ENCODE results near the gene MISP3.

The MISP3 gene

DNA sequence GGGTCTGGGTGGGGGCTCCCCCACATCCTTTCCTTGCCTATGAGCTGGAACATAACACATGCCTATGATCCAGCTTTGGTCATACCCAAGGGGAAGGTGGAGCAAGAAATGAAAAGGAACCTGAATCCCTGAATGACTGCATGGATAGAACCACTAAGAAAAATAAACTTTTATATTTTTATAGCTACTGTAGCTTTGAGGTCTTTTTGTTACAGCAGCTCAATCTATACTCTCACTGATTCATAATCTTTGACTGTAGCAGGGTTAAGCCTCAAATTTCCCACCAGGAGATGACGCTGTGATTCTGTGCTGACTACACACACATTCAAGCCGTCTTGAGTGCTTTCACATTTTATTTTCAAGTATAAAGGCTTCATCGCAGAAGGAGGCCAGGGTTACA lies 19.6 kb upstream of the MISP3 start:
- no peak for DNase-seq (ENCODE audit: low read depth in 1 of 2, low spot score in 1 of 2)

DNA sequence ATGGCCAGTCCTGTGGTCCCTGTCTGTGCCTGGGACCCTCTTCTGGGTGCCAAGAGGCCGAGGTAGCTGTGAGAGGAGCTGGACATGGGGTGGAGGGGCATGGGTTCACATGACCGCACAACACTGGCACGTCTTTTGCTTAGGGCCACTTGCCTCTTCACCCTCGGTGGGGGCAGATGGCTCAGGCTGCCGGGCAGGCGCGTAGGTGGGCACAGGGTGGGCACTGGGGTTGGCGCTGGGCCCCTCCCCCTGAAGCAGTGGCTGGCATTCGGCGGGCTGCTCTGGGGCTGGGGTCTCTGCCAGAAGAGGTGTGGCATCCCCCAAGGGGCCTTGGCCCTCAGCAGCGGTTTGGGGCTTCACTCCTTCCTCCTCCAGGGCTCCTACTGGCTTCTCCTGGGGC lies 19.1 kb upstream of the MISP3 start:
- no peak for DNase-seq (ENCODE audit: low read depth in 1 of 2, low spot score in 1 of 2)

DNA sequence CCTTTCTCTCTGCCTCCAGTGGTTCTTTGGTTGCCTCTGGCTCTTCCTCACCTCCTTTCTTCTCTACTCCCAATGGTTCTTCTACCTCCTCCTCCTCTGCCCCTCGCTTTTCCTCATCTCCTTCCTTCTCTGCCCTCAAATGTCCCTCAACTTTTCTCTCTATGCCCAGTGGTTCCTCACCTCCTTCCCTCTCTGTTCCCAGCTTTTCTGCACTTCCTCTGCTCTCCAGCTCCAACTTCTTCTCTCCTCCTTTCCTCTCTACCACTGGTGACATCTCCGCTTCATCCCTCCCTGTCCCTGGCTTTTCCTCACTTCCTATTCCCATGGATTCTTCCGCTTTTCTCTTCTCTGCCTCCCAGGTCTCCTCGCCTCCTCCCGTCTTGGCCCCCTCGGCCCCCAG lies 18.5 kb upstream of the MISP3 start:
- DNase-seq (ENCODE audit: low read depth in 1 of 2, low spot score in 1 of 2) = no peak

DNA sequence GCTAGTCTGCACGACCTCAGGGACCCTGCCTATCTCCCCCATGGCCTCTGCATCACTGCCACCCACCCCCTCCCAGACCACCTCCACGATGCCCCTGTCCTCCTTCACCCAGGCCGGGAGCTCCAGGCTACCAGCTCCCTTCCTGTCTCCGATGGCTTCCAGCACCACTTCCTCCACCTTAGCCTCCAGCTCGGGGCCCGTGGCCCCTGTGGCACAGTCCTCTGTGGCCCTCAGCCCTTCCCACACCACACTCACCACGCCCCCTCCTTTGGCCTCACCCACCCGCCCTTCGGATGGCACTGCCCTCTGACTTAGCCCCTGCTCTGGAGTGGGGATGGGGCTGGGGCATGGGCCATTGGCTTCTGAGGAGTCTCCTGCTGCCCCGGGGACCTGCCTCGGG lies 17.9 kb upstream of the MISP3 start:
- no peak for DNase-seq (ENCODE audit: low read depth in 1 of 2, low spot score in 1 of 2)

DNA sequence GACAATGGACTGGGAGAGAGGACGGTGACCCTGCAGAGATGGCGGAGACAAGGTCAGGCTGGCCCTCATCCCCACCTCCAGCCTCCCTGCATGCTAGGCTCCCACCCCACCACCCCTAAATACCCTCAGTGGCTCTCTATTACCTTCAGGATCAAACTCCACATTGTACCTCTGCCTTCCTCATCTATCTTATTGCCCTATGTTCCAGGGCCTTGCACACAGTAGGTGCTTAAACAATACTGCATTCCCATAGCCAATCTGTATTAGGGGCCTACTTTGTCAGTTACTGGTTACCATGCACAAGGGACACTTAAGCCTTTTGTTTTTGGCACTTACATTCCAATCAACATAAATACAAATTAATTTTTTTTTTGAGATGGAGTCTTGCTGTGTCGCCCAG lies 17.2 kb upstream of the MISP3 start:
- DNase-seq (ENCODE audit: low read depth in 1 of 2, low spot score in 1 of 2) = no peak

DNA sequence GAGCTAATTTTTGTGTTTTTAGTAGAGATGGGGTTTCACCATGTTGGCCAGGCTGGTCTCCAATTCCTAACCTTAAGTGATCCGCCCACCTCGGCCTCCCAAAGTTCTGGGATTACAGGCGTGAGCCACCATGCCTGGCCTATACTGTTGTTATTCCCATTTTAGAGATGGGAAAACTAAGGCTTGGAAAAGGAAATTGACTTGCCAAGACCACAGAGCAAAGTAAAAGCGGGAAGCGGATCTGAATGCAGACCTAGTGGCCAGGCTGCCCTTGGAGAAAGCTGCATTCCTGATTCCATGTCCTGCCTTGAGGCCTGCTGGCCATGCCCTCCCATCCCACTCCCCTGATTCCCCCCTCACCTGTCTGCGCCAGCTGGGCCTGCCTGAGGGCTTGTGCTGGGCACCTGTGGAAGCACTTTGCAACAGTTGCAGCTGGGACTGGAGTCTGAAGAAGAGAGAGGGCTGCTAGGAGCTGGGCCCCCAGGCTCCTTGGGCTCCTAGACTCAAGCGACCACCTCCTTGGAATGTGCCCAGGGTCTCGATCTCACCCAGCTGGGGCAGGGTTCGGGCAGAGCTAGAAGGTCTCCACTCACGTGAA lies 16.4 kb upstream of the MISP3 start:
- DNase-seq (ENCODE audit: low read depth in 1 of 2, low spot score in 1 of 2) = no peak

DNA sequence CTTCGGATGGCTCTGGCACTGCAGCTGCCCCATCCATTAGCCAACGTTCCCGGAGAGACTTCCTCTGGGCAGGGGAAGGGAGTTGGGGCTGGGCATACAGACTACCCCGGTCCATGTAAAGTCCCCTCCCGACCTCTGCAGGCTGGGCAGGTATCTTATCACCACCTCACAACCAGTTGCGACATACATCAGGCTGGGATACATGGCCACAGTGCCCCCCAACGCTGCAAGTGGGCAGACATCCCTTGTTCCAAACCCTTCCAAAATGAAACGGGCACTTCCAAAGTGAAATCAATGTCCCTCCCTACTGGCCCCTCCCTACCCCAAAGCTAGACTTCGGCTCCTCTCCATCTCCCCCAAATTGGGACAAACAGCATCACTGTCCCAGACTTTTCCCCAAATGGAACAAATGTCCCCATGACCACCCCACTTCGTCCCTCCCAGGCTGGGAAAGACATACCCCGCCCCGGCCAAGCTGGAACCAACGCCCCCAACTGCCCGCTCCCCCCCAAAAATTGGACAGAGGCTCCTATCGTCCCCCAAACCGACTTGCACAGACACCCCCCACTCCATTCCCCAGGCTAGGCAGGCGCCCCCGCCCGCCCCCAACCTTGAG lies 15.7 kb upstream of the MISP3 start:
- DNase-seq (ENCODE audit: low read depth in 1 of 2, low spot score in 1 of 2) = no peak

DNA sequence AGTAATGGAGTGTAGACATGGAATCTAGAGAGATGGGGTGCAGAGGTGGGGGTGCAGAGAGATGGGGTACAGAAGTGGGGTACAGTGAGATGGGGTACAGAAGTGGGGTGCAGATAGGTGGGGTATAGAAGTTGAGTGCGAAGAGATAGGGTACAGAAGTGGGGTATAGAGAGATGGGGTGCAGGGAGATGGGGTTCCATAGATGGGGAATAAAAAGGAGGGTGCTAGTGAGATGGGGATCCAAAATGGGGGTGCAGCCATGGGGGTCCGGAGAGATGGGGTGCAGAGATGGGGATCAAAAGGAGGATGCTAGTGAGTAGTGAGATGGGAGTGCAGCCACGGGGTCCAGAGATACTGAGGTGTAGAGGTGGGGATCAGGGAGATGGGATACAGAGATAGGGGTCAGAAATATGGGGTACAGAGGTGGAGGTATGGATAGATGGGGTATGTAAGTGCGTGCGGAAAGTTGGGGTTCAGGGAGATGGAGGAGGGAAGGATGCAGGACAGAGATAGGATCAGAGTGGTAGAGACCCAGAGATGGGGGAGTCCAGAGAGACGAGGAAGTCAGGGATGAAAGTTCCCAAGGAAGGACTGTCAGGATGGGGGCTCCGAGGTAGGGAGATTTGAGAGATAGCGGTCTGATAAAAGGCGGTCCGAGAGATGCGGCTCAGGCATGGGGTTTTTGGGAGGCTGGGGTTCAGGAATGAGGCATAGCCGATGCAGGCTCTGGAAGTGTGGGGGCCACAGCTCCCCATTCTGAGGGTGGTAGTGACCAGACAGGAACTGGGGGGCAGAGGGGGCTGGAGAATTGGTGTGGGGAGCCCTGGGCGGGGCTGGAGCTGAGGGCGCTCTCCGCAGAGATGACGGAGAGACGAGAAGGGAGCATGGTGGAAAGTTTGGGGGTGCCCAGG lies 14.1 kb upstream of the MISP3 start:
- DNase-seq (ENCODE audit: low read depth in 1 of 2, low spot score in 1 of 2) = no peak

DNA sequence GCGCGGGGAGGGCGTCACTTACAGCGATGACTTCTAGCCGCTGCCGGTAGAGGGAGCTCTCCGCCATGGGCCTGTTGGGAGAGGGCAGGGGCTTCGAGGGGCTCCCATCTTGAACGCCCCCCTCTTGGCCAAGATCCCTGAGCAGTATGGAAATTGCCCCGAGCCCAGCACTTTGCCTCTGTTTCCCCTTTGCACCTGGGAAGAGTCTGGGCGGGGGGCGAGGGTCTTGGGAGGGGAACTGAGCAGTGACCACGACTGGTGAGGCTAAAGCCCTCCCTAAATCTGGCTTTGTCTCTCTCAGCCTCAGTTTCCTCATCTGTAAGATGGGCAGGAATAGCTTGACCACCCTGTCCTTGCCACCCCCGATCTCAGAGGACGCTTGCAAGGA lies 13.5 kb upstream of the MISP3 start:
- DNase-seq (ENCODE audit: low read depth in 1 of 2, low spot score in 1 of 2) = peak in 1 of 2 donors; percentile 20

DNA sequence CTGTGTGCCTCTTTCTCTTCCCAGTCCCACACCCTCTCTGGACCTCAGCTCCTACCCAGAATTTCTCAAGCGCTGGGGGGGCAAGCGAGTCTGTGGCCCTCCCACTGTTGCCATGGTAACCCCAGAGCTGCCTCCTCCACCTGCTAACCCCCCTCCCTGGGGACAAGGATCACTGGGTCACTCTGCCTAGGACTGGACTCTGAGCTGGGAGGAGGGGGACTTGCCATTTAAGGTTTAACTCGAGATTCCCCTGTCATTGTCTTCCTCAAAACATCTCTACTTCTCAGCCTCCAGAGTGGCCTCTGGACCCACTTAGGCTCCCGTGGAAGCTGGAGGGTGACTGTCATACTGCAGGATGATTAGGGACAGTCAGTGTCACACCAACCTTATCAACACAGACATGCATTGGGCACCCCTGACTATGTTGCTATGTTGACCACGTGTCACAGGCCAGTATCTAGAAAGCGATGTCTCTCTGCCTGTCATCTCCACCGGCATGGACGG lies 12.9 kb upstream of the MISP3 start:
- no peak for DNase-seq (ENCODE audit: low read depth in 1 of 2, low spot score in 1 of 2)

DNA sequence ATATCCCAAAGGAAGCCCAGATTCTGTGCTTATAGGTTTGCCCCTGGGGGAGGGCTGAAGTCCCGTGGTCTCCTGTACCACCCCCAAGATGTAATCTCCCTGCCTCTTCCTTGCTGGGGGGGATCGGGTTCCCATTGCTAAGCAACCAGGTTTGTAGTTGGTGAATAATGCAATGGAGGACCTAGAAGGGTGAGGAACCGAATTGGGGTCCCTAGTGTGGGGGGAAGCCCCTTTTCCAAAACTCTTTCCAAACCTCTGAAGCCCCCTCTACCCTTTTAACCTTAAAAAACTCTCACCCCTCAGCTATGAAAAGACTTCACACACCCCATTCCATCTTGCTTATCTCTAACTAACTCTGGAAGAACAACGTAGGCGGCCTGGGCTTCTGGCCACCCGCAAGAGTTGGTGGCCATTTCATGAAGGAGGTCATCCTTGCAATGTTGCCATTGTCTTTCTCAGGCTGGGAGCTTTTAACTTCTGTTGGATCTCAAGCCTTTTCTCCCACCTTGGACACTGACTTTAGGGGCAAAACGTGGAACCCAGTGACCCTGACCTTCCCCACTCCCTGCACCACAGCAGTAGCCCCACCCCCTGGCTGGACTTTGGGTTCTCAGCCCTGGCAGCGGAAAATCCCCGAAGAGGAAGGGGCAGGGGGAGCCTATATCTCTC lies 11.4 kb upstream of the MISP3 start:
- DNase-seq (ENCODE audit: low read depth in 1 of 2, low spot score in 1 of 2) = no peak

DNA sequence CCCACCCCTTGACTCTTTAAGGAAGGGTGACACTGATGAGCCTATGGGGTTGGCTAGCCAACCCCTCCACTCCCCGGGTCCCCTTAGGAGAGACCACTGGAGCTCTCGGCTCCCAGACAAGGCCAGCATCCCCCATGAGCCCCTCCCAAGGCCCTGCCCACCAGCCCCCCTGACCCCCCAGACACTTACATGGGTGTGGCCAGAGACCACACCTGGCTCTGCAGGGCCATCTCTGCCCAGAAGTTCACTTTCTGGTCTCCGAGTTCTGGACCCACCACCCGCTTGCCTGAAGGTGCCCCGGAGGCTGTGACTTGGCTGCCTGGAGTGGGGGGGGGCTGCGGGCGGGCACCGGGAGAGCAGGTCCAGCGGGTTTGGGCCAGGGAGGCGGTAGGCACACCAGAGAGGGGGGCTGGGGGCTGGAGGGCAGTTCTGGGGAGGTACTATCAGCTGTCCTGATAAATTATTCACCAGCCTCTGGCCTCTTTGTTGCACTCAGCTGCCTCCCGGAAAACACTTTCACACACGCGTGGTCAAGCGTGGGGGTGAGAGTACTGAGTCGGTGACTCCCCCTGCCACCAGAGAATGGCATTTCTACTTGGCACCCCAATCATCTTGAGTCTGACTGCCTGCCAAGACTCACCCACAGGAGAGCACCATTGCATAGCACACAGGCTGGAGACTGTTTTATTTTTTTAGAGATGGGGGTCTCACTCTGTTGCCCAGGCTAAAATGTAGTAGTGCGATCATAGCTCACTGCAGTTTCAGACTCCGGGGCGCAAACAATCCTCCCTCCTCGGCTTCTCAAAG lies 10.6 kb upstream of the MISP3 start, which contains the start of gene PALM3:
PALM3 (minus strand) TSS at position 326 of the 807 bp plus-strand sequence; CDS start at position 230, 96 bp downstream.
- no peak for DNase-seq (ENCODE audit: low read depth in 1 of 2, low spot score in 1 of 2)

DNA sequence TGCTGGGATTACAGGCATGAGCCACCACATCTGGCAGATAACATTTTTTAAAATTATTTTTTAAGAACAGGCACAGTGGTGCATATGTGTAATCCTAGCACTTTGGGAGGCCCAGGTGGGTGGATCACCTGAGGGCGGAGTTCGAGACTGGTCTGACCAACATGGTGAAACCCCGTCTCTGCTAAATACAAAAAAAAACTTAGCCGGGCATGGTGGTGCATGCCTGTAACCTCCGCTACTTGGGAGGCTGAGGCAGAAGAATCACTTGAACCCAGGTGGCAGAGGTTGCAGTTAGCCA lies 10.1 kb upstream of the MISP3 start:
- DNase-seq (ENCODE audit: low read depth in 1 of 2, low spot score in 1 of 2) = no peak

DNA sequence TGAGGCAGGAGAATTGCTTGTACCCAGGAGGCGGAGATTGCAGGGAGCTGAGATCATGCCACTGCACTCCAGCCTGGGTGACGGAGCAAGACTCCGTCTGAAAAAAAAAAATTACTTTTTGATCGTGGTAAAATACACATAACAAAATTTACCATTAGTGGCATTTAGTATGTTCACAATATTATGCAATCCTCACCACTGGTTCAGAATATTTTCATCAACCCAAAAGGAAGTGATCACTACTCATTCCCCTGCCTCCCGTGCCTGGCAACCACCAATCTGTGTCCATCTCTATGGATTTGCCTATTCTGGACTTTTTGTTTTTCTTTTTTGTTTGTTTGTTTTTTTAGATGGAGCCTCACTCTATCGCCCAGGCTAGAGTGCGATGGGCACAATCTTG lies 9.5 kb upstream of the MISP3 start:
- no peak for DNase-seq (ENCODE audit: low read depth in 1 of 2, low spot score in 1 of 2)

DNA sequence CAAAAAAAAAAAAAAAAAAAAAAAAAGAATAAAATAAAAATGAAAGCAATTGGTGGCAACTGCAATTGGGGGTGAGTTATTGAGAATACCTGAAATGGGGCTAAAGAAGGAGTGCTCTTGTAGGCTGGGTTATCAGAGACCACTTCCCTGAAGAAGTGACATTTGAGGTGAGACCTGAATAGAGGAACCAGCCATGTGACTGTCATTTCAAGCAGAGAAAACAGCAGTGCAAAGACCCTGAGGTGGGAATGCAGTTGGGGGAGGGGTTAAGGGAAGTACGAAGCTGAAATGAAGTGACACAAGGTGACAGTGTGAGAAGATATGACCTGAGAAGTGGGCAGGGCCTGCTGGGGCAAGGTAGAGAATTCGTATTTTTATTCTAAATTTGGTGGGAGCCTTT lies 6.5 kb upstream of the MISP3 start:
- no peak for DNase-seq (ENCODE audit: low read depth in 1 of 2, low spot score in 1 of 2)

DNA sequence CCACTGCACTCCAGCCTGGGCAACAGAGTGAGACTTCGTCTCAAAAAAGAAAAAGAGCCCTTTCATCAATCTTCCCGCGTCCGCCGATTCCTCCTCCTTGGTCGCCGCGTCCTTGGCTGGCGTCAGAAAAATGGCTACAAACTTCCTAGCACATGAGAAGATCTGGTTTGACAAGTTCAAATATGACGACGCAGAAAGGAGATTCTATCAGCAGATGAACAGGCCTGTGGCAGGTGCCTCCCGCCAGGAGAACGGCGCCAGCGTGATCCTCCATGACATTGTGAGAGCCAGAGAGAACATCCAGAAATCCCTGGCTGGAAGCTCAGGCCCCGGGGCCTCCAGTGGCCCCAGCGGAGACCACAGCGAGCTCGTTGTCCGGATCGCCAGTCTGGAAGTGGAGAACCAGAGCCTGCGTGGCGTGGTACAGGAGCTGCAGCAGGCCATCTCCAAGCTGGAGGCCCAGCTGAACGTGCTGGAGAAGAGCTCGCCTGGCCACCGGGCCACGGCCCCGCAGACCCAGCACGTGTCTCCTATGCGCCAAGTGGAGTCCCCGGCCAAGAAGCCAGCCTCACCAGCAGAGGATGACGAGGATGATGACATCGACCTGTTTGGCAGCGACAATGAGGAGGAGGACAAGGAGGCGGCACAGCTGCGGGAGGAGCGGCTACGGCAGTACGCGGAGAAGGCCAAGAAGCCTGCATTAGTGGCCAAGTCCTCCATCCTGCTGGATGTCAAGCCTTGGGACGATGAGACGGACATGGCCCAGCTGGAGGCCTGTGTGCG lies 2.1 kb upstream of the MISP3 start:
- no peak for DNase-seq (ENCODE audit: low read depth in 1 of 2, low spot score in 1 of 2)

DNA sequence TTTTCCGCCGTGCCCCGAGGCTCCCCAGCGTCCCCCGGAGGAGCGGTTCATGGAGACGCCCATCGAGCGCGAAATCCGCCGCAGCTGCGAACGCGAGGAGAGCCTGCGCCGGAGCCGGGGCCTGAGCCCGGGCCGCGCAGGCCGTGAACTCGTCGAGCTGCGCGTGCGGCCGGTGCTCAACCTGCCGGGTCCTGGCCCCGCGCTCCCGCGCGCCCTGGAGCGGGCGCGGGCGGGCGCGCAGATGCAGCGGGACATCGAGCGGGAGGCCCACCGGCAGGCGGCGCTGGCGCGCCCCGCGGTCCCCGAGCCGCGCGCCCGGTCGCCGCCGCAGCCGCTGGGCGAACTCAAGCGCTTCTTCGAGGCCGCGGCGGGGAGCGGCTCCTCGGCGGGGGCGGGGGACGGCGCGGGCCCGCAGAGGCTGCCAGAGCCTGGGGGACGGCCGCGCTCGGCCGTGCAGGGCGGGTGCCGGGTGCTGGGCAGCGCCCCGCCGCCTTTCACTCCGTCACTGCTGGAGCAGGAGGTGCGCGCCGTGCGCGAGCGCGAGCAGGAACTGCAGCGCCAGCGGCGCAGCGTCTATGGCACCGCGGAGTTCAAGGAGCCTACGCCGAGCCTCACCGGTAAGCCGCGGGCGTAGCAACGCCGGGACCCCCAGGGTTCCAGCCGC lies 807 bp downstream of the MISP3 start:
- peak; percentile 63 to 70 for DNase-seq (ENCODE audit: low read depth in 1 of 2, low spot score in 1 of 2)

DNA sequence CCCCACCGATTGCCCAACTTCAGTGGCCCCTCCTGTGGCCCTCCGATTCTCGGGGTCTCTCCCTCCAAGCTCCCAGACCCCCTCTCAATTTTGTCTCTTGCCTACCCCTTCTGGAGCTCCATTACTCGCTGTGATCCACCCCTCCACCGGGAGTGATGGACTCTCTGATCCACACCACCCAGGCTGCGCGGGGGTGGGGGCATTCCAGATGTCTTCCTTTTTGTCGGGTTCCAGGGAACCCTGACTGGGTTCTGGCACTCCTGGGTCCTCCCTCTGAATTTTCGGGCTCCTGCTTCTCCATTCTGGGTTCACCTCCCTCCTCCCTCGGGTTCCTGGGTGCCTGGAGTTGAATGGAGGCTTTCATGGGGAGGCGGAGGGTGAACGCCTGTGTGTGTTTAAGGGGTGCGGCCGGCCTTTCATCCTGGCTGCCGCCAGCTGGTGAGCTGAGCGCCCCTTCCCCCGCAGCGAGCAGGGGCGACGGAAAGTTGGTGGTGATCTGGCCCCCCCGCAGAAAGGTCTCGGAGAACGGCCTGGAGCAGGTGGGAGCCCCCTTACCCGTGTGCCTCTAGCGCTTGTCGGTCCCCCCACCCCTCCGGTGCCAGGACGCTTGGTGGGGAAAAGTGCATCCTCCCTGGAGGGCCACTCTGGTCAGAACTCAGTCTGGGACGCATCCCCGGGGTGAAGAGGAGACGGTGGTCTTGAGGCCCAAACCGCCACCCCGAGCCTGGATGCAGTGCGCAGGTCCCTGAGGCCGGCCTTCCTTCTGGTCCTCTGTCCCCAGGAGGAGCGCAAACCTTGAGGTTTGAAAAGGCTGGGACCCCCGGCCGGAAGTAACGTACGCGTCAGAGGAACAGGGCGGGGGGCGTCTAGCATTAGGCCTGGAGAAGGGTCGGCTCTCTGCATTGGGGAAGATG lies 1.6 kb downstream of the MISP3 start:
- no peak for DNase-seq (ENCODE audit: low read depth in 1 of 2, low spot score in 1 of 2)

DNA sequence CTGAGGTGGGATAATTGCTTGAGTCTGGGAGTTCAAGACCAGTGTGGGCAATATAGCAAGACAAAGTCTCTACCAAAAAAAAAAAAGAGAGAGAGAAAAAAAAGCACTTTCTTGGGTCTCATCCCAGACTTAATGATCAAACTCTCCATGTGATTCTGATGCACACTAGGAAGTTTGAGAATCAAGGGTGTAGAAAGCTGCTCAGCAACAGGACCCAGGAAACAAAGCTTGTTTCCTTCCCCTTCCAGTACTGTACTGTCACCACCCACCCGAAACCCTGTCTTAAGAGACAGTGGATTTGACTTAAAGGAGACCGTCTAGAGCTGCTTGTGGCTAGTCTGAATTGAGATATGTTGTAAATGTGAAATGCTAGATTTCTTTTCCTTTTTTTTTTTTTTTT lies 5.8 kb downstream of the MISP3 start:
- no peak for DNase-seq (ENCODE audit: low read depth in 1 of 2, low spot score in 1 of 2)

Data from stimulated activated CD4-positive, alpha-beta T cell treated with anti-CD3 and anti-CD28 coated beads, Interleukin-15, amount 100 ng/mL, for 1 hour (primary cell).